HEK293 (cell line): ENCODE results near the gene RSPH9.

Source experiments
- CTCF ChIP-seq: fragments of 450-650 bp; formaldehyde crosslinking; IDR thresholded peaks from 2 replicates; pipeline ENCODE4 v1.5.1; 2016; ENCODE audit warnings: missing biosample characterization, missing genetic modification characterization
- KLF16 ChIP-seq: fragments of 450-650 bp; formaldehyde crosslinking; IDR thresholded peaks from 2 replicates; pipeline ENCODE4 v1.5.1; 2017; ENCODE audit warnings: missing biosample characterization, missing genetic modification characterization
- TRIM28 ChIP-seq: IDR thresholded peaks from 2 replicates; pipeline ENCODE4 v1.6.1; 2011; ENCODE audit warnings: low read length, control low read depth, borderline replicate concordance
- YY1 ChIP-seq: fragments of 450-650 bp; formaldehyde crosslinking; IDR thresholded peaks from 2 replicates; pipeline ENCODE4 v1.5.1; 2018; ENCODE audit warnings: missing biosample characterization, missing genetic modification characterization
- ZNF37A ChIP-seq: fragments of 450-650 bp; IDR thresholded peaks from 2 replicates; pipeline ENCODE4 v1.5.1; 2018; ENCODE audit warnings: missing biosample characterization, missing genetic modification characterization
- ZNF391 ChIP-seq: fragments of 450-650 bp; formaldehyde crosslinking; IDR thresholded peaks from 2 replicates; pipeline ENCODE4 v1.5.1; 2016; ENCODE audit warnings: low read depth, missing biosample characterization, missing genetic modification characterization, borderline replicate concordance
- ZNF521 ChIP-seq: fragments of 450-650 bp; formaldehyde crosslinking; IDR thresholded peaks from 2 replicates; pipeline ENCODE4 v1.5.1; 2017; ENCODE audit warnings: missing biosample characterization, mild to moderate bottlenecking, missing genetic modification characterization
- ZNF654 ChIP-seq: fragments of 450-650 bp; formaldehyde crosslinking; IDR thresholded peaks from 2 replicates; pipeline ENCODE4 v1.5.1; 2016; ENCODE audit warnings: low read depth, missing biosample characterization, missing genetic modification characterization
- ZNF76 ChIP-seq: fragments of 450-650 bp; formaldehyde crosslinking; IDR thresholded peaks from 2 replicates; pipeline ENCODE4; 2016; ENCODE audit warnings: low read depth, missing biosample characterization, missing genetic modification characterization, borderline replicate concordance
- ZNF768 ChIP-seq: fragments of 450-650 bp; formaldehyde crosslinking; IDR thresholded peaks from 2 replicates; pipeline ENCODE4 v1.5.1; 2018; ENCODE audit warnings: missing biosample characterization, mild to moderate bottlenecking, missing genetic modification characterization
- ZNF785 ChIP-seq: fragments of 450-650 bp; formaldehyde crosslinking; IDR thresholded peaks from 2 replicates; pipeline ENCODE4 v1.5.1; 2016; ENCODE audit warnings: missing biosample characterization, missing genetic modification characterization
- TF ChIP-seq, protein P1 (sequence below): fragments of 450-650 bp; formaldehyde crosslinking; IDR thresholded peaks from 2 replicates; pipeline ENCODE4 v1.5.1; 2016; ENCODE audit warnings: missing biosample characterization, missing genetic modification characterization, borderline replicate concordance

GRCh38 chr6:43678341-43678740, 33.5 kb downstream of the RSPH9 start:
- TF ChIP-seq ZNF521 (no peak), ZNF654 (tag by site-specific recombination) (no peak), ZNF785 (tag by site-specific recombination) (no peak), CTCF (no peak), YY1 (tag by site-specific recombination) (no peak), ZNF391 (tag by site-specific recombination) (no peak), ZNF76 (tag by site-specific recombination) (no peak), ZNF768 (tag by site-specific recombination) (no peak), ZNF37A (tag by site-specific recombination) (no peak), KLF16 (no peak), TRIM28 (no peak)
- TF ChIP-seq, protein P1, sequence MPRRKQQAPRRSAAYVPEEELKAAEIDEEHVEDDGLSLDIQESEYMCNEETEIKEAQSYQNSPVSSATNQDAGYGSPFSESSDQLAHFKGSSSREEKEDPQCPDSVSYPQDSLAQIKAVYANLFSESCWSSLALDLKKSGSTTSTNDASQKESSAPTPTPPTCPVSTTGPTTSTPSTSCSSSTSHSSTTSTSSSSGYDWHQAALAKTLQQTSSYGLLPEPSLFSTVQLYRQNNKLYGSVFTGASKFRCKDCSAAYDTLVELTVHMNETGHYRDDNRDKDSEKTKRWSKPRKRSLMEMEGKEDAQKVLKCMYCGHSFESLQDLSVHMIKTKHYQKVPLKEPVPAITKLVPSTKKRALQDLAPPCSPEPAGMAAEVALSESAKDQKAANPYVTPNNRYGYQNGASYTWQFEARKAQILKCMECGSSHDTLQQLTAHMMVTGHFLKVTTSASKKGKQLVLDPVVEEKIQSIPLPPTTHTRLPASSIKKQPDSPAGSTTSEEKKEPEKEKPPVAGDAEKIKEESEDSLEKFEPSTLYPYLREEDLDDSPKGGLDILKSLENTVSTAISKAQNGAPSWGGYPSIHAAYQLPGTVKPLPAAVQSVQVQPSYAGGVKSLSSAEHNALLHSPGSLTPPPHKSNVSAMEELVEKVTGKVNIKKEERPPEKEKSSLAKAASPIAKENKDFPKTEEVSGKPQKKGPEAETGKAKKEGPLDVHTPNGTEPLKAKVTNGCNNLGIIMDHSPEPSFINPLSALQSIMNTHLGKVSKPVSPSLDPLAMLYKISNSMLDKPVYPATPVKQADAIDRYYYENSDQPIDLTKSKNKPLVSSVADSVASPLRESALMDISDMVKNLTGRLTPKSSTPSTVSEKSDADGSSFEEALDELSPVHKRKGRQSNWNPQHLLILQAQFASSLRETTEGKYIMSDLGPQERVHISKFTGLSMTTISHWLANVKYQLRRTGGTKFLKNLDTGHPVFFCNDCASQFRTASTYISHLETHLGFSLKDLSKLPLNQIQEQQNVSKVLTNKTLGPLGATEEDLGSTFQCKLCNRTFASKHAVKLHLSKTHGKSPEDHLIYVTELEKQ (tag by site-specific recombination), result no peak
